Cerebellar nuclear complex (tissue), 1 donor: ENCODE measurements around the gene BMI1.

ENCODE experiments used
- DNase-seq, 2 experiments: peaks; one replicate each; lab custom pipeline; 2025; lab: John Stamatoyannopoulos, UW

BMI1 gene

GRCh38 chr10:22319980-22320558 is 830 bp upstream of the BMI1 start:
- no peak for DNase-seq

- DNase-seq, result no peak
These were observed 441 bp downstream of the BMI1 start for GRCh38 chr10:22321156-22321923.

GRCh38 chr10:22321924-22322640 is 1.2 kb downstream of the BMI1 start:
- no peak for DNase-seq

GRCh38 chr10:22322641-22323160 is 1.8 kb downstream of the BMI1 start:
- no peak for DNase-seq

GRCh38 chr10:22323538-22324305 is 2.8 kb downstream of the BMI1 start:
- DNase-seq, result no peak

GRCh38 chr10:22324413-22324812 is 3.5 kb downstream of the BMI1 start:
- no peak for DNase-seq

- no peak for DNase-seq
These were observed 4.0 kb downstream of the BMI1 start for GRCh38 chr10:22324893-22325271.

GRCh38 chr10:22325272-22326144 is 4.6 kb downstream of the BMI1 start:
- no peak for DNase-seq

- no peak for DNase-seq
These were observed 5.3 kb downstream of the BMI1 start for GRCh38 chr10:22326145-22326702.

- DNase-seq, result no peak
These were observed 8.3 kb downstream of the BMI1 start for GRCh38 chr10:22329150-22329549.

GRCh38 chr10:22332116-22332692 is 11.3 kb downstream of the BMI1 start:
- no peak for DNase-seq

- DNase-seq, result no peak
These were observed 12.5 kb downstream of the BMI1 start for GRCh38 chr10:22333167-22333974.

- no peak for DNase-seq
These were observed 13.0 kb downstream of the BMI1 start for GRCh38 chr10:22333975-22334282.

GRCh38 chr10:22334414-22335172 is 13.7 kb downstream of the BMI1 start:
- no peak for DNase-seq

- no peak for DNase-seq
These were observed 14.5 kb downstream of the BMI1 start for GRCh38 chr10:22335173-22335933.

GRCh38 chr10:22338185-22338900 is 17.4 kb downstream of the BMI1 start:
- DNase-seq, result no peak

GRCh38 chr10:22338931-22339330 is 18.0 kb downstream of the BMI1 start:
- no peak for DNase-seq
